Amniotic stem cell (primary cell): ENCODE data around the gene DPH7.
A peak's percentile ranks its signal among the peaks of the same experiment; 100 is the strongest.
"Not testable (repeated sequence)": the region's sequence is repeated elsewhere in the genome, so short reads cannot be mapped to it uniquely, and the experiment has no call there.

Experiments
- DNase-seq: peaks from one replicate; lab custom pipeline; 2025; lab: John Stamatoyannopoulos, UW

DPH7 gene

GRCh38 chr9:137545123-137545522, 33.6 kb downstream of the DPH7 start:
- DNase-seq, result no peak

DNA sequence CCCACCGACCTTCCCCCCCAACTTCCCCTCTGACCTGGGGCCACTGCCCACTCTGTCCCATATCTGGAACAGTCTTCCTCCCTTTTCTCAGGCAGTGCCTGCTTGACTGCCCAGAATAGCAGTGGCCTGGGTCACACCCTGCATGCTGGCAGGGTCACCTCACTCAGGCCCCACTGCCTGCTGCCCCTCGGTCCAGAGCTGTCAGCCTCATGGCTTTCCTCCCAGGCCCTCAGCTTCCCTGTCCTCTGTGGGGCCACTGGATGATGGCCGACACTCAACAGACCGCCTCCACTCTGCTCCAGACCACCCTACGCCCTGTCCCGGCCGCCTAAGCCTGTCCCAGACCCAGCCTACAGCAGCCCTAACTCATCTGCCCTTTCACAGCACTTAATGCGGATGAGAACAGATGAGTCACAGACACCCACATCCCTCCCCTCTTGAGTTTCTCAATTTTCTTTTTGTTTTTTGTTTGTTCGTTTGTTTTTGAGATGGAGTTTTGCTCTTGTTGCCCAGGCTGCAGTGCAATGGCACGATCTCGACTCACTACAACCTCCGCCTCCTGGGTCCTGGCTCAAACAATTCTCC, 34.5 kb downstream of the DPH7 start:
- DNase-seq, result no peak

- no peak for DNase-seq
Measured at GRCh38 chr9:137543237-137543963, 35.3 kb downstream of the DPH7 start.

- no peak for DNase-seq
Measured at GRCh38 chr9:137542486-137542885, 36.2 kb downstream of the DPH7 start.

- no peak for DNase-seq
Measured at GRCh38 chr9:137540536-137540935, 38.2 kb downstream of the DPH7 start.

GRCh38 chr9:137538058-137538457, 40.7 kb downstream of the DPH7 start:
- DNase-seq, result no peak

DNA sequence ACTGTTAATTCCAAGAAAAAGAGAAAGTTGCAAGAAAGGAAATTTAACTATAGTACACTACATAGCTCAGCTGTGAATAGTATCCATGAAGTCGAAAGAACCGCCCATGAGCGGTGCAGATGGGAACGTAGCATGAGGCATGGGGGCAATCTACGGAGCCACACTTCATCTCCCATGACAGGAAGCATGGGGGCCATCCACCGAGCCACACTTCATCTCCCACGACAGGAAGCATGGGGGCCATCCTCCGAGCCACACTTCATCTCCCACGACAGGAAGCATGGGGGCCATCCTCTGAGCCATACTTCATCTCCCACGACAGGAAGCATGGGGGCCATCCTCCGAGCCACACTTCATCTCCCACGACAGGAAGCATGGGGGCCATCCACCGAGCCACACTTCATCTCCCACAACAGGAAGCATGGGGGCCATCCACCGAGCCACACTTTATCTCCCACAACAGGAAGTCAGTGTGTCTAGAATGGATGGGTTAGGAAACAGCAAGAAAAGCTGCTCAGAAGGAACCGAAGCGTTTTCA, 42.1 kb downstream of the DPH7 start:
- DNase-seq, result not testable (repeated sequence)

GRCh38 chr9:137535120-137535428, 43.7 kb downstream of the DPH7 start:
- no peak for DNase-seq

- DNase-seq, result peak; percentile 10
Measured at GRCh38 chr9:137534256-137535119, 44.2 kb downstream of the DPH7 start.

DNA sequence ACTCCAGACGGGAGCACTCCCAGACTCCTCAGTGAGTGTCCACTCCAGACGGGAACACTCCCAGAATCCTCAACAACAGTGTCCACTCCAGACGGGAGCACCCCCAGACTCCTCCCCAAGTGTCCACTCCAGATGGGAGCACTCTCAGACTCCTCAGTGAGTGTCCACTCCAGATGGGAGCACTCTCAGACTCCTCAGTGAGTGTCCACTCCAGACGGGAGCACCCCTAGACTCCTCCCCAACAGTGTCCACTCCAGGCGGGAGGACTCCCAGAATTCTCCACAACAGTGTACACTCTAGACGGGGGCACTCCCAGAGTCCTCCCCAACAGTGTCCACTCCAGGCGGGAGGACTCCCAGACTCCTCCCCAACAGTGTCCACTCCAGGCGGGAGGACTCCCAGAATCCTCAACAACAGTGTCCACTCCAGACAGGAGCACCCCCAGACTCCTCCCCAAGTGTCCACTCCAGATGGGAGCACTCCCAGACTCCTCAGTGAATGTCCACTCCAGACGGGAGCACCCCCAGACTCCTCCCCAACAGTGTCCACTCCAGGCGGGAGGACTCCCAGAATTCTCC, 45.7 kb downstream of the DPH7 start:
- not testable (repeated sequence) for DNase-seq

DNA sequence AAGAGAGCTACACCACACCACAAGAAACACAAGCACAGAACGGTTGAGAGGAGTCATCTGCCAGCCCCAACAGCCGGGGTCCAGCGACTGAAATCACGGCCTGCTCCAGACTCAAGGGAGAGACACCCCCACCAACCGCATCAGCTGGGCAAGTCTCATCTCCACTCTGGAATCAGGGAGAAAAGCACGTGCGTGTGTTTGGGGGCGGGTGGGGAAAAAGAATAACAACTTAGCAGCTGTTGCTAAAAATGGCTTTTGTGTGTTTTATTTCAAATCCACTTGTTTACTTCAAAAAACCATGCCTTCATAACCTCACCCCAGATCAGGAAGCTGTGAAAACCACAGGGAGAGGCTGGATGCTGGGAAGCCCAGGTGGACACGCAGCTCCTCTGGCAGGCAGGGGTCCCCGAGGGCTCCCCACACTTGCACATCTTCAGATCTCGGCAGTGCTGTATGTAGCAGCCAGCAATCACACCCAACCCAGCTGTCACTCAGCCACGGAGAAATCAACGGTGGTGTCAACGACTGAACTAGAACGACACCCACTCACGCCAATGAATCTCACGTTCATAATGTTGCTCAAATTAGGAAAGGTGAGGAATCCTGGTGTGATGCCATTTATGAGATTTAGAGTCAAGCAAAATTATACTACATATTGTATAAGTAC, 47.5 kb downstream of the DPH7 start:
- no peak for DNase-seq

DNA sequence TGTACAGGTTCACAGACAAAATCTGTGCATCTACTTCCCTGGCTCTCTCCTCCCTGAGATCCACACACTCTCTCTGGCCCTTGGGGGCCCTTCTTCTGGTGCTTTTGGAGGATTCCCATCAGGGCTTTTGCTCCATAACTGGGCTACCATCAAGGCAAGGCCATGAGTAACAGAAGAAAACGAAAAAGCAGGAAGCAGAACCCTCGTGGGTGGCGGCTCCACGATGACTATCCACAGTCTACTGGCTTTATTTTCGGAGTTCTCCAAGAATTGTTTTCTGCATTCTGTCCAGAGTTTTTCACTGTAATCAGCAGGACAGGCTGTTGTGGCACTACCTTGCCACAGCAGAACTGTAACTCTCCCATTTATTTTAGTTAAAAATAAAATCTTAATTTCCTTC, 48.4 kb downstream of the DPH7 start:
- DNase-seq, result no peak

DNA sequence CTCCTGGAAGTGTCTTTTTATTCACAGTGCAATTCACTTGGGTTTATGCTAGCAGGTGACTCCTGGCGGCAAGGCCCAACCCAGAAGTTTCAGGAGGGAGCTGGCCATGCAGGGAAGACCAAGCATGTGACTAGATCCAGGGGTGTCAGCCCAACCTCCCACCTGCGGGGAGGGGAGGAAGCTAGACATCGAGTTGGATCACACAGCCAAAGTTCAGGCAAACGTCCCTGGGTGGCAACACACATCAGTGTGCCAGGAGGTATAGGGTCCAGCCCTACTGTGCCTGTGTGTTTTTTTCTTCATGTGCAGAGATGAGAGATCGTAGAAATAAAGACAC, 53.8 kb downstream of the DPH7 start:
- no peak for DNase-seq

- no peak for DNase-seq
Measured at GRCh38 chr9:137524161-137524980, 54.4 kb downstream of the DPH7 start.

DNA sequence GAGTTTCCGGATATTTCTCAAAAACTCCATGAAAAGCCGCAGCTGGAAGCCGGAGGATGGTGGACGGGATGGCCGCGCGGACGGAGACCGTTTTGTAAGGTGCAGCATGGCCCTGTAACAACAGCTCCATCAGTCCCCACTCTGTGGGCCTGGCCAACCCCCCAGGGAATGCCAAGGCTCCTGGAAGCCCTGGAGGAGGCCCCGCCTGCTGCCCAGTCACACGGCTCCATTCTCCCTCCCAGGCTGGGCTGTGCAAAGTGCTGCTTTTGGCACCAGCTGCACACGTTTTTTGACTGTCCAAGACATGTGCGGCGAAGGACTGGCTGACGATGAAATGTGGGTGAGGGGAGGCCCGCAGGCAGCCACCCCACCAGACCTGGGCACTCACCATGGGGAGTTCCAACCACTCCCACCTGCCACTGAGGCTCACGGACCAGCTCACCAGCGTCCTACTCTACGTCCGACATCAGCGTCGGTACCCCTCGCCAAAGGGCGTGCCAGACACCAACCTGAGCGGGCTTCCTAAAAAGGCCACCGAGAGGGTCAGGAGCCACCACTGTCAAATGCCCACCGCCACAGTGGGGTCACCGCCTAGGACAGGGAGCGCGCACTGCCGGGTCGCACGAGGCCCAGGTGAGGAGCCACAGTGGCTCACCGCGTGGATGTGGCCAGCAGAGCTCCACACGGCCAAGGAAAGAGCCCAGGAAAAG, 55.8 kb downstream of the DPH7 start:
- no peak for DNase-seq

DNA sequence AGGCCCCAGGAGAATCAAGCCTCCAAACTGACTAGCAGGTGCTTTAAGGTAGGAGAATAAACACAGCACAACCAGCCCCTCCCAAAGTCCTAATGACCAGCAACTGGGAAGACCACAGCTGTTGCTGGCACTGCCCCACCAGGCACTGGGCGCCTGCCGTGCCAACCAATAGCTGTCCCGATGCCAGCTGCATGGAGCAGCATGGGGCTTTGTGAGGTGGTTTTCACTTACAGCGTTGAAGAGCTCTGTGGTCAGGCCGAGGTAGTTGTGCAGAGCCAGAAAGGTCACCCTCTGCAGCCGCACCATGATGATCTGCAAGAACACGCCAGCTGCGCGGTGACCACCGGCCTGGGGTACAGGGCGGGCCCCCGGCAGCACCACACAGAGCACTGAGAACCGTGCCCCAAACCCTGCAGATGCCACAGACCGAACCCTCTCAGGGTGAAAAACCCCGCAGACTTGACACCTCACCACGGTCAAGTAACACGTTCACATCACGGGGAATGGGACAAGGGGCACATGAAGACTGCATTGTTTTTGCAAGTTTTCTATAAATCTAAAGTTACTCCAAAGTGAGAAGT, 57.2 kb downstream of the DPH7 start:
- DNase-seq, result no peak

DNA sequence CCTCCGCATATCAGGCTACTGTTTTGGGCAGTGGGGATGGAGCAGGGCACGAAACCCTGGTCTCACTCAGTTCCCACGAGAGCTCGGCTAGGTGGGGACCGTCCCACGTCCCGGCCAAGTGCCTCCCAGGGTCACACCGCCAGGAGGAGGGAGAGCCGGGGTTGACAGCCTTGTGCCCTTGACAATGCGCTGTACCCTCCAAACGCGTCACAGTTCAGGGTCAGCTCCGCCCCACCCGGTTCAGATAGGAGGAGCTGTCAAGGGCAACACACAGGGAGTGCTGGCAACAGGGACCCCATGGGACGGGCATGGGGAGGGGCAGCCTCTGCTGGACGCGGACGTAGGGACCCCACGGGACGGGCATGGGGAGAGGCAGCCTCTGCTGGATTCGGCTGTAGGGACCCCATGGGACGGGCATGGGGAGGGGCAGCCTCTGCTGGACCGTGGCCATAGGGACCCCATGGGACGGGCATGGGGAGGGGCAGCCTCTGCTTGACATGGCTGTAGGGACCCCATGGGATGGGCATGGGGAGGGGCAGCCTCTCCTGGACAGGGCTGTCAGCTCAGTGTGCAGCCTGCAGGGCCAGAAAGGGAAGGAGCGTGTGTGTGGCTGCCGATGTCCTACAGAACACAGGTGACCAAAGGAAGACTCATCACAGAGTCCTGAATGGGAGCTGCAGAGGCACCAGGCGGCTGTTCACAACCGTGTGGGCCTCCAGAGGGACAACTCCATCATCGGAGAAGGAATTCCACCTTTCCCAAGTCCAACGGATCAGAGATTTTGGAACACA, 57.9 kb downstream of the DPH7 start:
- DNase-seq, result no peak

DNA sequence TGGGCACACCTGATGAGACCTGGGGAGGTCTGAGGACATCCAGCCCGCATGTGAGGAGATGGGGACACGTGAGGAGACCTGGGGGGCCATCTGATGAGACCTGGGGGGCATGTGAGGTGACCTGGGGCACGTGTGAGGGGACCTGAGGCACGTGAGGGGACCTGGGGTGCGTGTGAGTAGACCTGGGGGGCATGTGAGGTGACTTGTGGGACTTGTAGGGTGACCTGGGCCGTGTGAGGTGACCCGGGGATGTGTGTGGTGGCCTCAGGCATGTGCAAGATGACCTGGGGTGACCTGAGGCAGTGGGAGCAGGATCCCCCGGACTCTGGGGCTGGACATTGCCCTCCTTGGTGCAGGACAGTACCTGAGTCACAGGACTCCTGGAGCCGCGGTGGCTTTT, 59.2 kb downstream of the DPH7 start:
- no peak for DNase-seq
